ENCODE measurements around the gene UCK1.
A peak's percentile ranks its signal among the peaks of the same experiment; 100 is the strongest.
"Not testable (repeated sequence)": the region's sequence is repeated elsewhere in the genome, so short reads cannot be mapped to it uniquely, and the experiment has no call there.

UCK1 gene

DNA sequence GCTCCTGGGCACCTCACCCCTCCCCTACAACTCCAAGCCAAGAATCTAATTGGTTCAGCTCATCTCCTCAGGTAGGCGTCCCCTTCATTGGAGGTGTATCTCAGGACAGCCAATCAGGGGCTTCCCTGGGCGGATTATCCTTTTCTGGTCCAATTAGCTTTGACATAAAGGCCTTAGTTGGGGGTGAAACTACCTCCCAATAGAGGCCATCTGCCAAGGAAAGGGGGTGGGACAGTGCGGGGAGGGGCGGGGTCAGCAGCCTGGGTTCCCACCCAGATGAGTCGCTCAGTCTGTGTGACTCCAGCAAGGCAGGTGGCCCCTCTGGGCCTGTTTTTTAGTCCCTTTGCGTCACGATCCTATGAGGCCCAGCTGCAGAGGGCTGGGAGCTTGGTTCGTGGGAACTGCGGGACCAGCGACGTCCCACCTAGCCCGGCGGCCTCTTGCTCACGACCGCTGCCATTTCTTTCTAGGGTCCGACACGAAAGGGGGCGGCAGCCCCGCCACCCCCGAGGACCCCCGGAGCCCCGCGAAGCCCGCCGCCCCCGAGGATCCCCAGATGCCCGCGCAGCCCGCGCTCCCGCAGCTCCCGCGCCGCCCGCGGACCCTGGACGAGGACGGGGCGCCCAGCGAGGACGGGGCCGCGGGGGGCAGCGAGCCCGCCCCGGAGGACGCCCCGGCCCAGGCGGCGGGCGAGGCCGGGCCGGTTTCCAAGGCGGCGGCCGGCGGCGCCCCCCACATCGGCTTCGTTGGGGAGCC is 23.2 kb upstream of the UCK1 start:
- no peak for DNase-seq

DNA sequence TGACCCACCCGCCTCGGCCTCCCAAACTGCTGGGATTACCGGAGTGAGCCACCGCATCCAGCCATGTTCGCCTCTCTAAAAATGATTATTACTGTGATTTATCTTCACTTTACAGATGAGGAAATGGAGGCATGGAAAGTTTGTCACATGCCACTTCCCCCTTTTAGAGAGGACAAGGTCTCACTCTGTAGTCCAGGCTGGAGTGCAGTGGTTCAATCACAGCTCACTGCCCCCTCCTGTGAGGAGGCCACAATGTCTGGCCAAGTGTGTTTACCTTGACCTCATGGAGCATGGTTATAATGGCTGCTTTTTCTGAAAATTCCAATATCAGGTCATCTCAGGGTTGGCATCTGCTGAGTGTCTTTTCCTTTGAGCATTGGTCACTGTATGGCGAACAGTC is 21.0 kb upstream of the UCK1 start:
- DNase-seq: no peak

DNA sequence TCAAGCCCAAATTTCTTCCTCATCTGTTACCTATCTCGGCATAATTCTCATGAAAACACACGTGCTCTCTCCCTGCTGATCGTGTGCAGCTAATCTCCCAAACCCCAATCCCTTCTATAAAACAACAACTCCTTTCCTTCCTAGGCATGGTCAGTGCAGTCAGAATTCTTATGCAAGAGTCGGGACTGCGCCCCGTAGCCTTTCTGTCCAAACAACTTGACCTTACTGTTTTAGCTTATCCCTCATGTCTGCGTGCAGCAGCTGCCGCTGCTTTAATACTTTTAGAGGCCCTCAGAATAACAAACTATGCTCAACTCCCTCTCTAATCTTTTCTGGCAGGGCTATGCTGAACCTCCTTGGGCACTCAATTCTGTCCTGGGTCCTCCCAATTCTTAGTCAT is 19.4 kb upstream of the UCK1 start:
- not testable (repeated sequence) for DNase-seq

DNA sequence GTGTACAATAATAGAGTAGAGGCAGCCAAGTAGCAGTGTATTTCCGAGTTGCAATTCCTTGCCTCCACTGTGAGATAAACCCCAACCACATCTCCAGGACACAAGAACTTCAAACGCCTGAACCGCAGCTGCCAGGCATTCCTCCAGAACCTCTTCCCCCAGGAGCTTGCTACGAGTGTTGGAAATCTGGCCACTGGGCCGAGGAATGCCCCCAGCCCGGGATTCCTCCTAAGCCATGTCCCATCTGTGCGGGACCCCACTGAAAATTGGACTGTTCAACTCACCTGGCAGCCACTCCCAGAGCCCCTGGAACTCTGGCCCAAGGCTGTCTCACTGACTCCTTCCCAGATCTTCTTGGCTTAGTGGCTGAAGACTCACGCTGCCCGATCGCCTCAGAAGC is 18.1 kb upstream of the UCK1 start:
- DNase-seq: not testable (repeated sequence)

DNA sequence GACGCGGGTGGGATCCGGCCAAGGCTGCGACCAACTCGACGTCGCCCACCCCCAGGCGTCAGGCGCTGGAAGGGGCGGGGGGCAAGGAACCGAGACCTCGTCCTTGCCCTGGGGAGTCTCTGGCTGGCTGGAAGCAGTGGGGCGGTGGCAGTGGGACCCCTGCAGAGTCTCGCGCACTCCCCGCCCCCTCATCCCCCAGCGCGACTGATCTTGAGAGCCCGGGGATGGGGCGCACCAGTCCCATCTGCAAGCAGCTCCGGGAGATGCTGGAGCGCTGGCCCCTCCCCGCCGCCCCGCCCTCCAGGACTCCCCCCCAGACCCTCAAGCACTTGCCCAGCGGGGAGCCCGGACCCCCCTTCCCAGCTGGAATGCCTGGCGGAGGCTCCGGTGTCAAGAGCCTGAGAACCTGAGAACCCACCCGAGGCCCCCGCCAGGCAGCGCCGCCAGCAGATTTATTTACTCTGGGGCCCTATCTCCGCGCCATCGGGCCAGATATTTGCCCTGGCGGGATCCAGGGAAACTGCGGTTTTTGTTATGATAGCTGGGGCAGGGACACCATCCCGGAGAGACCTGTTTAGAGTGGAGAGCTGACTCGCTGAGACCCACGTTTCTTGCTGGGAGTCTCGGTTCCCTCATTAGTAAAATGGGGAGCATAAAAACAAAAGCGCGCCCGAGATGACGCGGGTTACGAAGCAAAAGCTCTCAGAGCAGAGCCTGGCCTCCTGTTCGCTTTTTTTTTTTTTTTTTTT is 15.4 kb upstream of the UCK1 start:
- DNase-seq: peak; percentile 32

DNA sequence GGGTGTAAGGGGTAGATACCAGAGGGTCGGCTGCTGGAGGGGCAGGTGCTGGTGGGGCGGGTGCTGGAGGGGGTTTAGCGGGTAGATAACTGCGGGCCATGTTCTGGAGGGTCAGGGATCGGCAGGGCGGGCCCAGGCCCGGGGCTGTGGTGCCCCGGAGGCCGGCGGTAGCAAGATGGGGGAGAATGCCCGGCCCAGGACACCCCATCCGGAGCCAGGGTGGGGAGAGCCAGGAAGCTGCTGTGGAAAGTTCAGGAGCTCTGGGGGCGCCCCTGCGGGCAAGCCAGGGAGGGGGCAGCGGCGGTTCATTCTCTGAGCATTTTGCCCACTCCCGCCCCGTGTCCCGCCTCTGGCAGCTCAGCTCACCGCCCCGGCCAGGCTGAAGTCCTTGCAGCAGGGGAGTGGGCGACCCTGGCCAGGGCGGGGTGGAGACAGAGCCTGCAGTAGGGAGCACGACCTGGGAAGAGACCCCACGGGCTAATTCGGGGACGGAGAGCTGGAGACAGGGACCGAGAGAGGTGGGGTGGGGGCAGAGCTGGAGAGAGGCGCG is 14.8 kb upstream of the UCK1 start:
- no peak for DNase-seq

DNA sequence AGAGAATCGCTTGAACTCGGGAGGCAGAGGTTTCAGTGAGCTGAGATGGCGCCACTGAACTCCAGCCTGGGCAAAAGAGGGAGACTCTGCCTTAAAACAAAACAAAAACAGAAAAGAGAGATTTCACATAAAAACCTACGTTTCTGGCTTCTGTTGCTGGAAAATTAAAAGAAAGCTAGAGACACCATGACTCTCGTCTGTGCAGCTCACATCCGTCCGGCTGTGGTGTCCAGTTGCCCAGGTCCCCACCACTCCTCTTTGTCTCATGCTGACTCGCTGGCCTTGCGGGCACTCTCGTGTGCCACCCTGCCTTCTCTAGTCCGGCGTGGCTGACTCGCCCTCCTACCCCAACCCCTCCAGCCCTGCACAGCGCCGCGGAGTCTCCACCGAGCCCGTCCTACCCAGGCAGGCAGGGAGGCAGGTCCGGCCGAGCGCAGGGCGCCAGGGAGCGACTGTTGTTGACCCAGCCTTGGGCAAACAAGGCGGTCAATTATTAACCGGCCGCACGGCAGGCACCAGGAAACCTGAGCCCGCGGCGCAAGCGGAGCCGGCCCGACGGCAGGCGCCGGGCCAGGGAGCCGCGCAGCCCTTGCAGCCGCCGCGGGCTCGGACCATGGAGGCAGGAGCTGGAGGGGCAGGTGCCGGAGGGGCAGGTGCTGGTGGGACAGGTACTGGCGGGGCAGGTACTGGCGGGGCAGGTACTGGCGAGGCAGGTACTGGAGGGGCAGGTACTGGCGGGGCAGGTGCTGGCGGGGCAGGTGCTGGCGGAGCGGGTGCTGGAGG is 14.1 kb upstream of the UCK1 start, which contains the start of gene PRRT1B:
PRRT1B (plus strand) TSS at position 521 of the 783 bp plus-strand sequence; CDS start at position 614, 93 bp downstream.
- peak; percentile 80 for DNase-seq

DNA sequence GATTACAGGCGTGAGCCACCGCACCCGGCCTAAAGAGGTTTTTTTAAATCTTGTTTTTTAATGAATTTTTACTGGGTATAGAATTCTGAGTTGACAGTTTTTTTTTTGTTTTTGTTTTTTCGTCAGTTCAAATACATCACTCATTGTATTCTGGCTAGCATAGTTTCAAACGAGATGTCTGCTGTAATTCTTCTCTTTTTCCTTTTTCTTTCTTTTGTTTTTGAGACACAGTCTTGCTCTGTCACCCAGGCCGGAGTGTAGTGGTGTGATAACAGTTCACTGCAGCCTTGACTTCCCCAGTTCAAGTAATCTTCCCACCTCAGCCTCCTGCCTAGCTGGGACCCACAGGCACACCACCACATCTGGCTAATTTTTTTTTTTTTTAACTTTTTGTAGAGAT is 12.1 kb upstream of the UCK1 start:
- DNase-seq: no peak

DNA sequence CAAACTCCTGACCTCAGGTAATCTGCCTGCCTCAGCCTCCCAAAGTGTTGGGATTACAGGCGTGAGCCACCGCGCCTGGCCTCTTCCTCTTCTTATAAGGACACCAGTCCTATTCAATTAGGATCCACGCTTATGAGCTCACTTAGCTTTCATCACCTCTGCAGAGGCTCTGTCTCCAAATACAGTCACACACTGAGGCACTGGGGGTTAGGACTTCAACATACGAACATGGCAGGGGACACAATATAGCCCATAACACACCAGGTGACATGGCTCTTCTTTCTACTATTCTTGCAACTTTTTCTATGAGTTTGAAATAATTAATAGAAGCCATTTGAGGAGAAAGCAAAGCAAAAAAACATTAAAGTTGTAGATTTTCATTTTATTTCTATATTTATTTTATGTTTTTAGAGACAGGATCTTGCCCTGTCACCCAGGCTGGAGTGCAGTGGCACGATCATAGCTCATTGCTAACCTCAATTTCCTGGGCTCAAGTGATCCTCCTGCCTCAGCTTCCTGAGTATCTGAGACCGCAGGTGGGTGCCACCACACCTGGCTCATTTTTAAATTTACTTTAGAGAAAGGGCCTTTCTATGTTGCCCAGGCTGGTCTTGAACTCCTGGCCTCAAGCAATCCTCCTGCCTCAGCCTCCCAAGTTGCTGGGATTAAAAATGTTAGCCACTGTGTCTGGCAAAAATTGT is 8.3 kb upstream of the UCK1 start:
- DNase-seq: no peak

DNA sequence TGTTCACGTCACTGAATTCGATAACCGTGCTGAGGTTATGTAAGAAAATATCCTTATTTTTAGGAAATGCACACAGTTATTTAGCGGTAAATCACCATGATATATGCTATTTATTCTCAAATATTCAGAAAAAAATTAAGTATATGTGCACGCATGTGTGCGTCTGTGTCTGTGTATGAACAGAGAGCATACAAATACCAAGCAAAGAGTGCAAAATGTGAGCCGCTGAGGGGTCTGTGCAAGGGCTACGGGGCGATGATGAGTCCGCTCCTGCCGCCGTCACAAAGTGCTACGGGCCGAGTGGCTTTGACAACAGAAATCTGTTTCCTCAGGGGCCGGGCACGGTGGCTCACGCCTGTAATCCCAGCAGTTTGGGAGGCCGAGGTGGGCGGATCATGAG is 6.9 kb upstream of the UCK1 start:
- no peak for DNase-seq

DNA sequence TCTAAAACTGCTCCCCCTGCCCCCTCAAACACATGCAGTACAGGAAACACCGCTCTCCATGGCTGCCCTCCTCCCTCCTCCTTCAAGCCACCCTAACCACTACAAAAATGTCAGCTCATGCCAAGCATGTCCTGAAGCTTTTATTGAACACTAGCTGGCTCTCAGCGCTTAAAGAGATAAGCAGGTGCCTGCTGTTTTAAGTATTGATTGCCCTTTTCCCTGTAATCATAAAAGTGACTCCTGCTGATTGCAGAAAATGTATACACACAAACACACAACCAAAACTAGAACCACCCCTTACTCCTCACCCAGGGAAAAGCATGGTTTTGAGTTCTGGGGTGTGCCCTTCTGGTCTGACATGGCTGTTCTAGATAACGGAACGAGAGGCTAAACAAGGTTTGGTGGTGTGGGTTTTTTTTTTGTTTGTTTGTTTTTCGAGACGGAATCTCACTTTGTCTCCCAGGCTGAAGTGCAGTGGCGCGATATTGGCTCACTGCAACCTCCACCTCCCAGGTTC is 3.7 kb upstream of the UCK1 start:
- DNase-seq: peak; percentile 41

DNA sequence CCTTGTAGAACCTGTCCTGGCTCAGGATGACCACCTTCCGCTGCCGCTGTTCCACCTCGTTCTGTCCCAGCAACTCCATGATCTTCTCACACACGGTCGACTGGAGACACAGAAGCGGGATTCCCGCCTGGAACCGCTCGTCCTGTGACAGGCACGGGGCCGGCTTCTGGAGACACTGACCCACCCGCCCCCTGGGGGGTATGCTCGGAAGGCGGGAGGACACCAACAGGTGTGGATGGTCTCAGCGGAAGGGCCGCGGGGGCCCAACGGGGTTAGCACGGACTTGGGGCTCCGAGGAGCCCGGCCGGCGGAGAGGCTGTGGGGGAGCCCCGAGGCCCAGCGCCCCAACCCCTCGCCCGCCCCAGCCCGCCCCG is 530 bp downstream of the UCK1 start:
- peak; percentile 39 for DNase-seq

DNA sequence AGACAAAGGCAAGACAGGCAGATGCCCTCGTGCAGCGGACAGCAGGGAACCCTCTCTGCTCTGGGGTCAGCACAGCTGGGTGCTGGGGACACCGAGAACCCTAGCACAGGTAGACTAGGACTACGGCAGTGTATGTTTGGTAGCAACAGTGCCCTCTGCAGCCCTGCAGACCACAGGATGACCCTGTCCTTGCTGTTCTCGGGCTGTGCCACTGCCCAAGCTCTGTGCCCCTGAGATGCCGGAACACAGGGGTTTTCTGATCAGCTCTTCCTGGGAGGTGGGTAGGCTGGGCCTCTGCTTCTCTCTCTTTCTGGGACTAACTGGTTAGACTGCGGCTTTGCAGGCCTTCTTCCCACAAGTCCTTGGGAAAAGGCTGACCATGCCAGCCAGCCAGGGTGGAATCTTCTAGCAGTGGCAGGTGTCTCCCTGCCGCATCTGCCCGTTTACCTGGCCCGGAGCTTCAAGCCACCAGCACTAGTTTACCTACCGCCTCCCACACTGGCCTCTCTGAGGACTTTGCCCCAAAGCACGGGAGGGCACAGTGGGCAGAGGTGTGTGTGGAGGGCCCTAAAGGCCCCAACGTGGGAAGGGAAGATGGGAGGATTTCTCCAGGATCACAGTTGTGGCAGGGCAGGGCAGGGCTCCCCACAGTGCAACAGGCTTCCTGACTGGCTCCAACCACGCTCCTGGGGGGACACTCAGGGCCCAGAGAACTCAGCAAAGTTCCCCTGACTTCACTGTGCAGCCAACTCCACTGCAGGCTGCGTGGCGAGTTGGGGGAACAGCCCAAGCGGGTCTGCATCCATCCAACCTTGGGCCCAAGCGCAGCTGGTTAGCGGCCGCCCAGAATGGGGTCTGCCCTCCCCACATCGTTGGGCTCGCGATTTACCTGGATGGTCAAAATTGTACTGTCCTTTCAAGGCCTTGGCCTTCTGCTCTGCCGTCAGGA is 1.2 kb downstream of the UCK1 start:
- no peak for DNase-seq

DNA sequence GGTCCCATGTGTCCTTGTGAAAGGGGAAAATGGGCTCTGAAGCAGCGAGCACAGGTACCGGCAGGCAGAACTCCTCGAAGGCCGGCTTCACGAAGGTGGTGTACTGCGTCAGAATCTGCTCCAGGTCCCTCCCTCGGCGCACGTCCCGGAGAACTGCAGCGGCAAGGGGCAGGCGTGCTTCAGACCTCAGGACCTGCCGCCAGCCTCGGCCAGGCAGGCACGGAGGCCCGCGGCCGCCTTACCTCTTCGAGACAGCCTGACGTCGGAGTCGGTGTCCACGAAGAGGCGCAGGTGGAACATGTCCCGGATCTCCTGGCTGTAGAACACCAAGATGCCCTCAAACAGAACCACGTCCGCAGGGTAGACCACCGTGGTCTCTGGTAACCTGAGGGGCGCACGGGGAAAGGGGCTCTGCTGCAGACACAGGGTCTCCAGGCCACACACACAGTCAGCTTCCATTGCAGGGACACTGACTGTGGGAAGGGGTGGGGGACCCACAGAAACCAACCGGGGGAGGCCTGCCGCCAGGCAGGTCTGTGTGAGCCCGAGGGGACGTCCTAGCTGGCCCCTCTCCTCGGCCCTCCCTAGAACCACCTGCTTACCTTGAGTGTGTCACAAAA is 2.1 kb downstream of the UCK1 start:
- DNase-seq: no peak

DNA sequence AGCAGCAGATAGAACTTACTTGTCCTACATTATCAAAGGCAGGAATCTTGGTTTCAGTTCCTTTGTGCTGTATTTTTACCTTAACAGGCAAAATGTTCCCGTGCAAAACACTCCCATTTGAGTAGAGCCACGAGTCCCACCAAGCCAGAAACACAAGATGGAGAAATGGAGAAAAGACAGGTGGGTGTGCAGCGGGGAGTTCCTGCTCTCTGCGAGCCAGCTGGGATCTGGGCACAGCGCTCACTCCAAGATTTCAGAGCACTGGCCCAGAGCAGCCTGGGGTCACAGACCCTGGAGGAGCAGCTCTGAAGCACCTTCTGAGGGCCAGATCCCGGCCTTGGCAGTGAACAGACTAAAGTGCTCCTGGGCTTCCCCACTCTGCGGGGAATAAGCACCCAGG is 2.9 kb downstream of the UCK1 start:
- no peak for DNase-seq

DNA sequence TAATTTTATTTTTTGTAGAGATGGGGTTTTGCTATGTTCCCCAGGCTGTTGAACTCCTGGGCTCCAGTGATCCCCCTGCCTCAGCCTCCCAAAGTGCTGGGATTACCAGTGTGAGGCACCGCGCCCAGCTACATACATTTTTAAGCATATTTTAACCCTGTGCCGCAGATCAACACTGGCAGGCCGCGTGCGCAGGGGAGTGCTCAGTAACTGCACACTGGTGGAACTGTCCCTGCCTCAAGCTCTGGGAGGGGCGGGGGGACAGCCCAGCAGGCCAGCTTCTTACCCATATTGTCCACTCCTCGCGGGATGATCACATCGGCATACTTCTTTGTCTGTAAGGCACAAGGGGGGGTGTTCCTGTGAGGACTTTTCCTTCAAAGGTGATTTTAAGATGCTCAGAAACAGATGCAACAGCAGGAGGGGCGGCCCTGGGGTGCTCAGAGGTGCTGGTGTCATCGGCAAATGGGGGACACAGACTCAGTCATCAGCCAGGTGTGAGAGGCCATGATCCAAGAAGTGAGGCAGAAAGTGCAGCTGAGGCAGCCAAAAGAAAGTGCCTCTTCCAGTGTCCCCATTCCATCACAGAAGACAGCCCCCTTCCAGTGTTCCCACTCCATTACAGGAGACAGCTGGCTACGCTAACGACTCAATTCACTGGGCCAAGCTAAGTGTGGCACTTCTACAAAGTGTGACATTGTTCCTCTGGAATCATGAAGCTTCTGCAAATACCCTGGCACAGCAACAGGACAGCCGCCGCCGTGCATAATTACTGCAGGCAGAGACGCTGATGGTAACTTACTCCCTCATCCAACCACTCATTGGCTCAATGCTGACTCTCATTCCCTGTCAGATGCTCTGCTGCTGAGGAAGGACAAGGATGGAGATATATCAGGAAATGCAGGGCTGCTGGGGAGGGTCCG is 5.2 kb downstream of the UCK1 start:
- DNase-seq: no peak

DNA sequence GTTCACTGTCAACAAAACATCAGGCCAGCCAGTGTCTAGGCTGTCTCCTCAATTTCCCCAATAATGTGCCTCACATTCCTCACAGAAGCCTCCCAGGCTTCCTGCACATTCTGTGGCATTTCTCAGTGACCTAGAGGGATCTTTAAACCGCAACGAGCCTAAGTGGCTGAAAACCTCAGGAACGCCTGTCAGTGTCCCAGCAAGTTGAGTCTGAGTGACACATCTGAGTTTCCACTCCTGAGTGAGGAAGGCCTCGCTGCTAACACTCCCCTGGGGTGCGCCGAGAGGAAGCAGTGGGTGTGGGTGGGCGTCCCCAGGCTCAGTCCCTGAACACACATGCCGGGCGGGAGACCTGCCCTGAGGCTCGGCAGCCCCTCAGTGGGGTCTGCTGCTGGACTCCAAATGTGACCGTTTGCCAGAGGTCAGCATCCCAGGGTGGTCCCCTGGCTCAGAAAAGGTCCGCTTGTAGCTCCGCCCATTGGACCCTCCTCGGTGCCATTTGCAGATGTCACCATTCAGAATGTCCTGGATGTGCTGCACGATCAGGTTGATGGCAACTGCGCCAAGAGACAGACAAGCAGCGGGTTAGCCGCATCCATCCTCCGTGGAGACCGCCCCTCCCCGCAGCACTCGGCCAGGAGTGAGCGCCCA is 6.3 kb downstream of the UCK1 start:
- DNase-seq: no peak

DNA sequence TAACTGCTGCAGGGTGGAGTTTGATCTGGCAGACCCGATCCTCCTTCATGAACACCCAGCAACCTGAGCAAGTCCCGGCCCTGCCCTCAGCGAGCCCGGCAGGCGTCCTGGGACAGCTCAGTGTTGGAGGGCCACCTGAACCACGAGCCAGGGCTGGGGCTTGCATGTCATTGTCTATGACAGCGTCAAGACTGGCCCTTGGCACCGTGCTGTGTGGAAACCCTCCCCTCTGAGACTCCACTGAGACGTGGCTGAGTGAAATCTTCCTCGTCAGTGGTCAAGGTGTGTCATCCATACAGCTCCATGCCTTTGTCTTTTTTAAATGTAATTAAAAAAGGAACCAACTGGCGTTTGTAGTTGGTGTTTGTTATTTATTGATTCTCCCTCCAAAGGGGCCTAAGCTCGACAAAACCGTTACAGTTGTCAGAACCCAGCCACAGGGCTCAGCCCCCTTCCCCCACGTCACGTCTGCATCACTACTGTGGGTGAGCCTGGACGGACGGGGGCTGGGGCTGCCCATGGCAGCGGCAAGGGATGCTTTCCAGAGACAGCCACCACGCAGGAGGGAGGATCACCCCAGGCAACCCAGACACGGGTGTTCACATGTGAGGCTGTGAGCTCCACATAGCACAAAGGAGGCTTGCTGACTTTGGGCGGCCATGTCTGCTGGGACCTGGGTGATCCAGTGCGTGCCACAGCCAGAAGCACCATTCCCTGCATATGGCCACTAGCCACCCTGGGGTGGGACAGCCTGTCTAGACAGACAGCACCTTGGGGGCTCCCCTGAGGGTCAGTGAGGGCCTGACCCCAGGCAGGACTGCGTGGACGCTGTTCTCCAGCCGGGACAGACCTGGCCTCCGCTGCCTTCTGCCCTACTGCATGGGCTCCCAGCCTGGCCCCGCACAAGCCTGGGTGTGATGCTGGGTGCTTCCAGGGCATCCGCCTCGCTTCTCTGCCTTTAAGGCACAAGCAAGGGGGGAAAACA is 7.3 kb downstream of the UCK1 start:
- no peak for DNase-seq

Measured in NCI-H146 (cell line).